Amniotic epithelial cell (primary cell): ENCODE measurements around the gene FRY.
"Not testable (repeated sequence)": the region's sequence is repeated elsewhere in the genome, so short reads cannot be mapped to it uniquely, and the experiment has no call there.

Source experiments
- DNase-seq: peaks from one replicate; pipeline ENCODE4 v3.0.0-alpha.2; 2010; ENCODE audit warnings: low read depth

Gene FRY

GRCh38 chr13:32041429-32041828 lies 9.9 kb downstream of the FRY start:
- DNase-seq, result no peak

GRCh38 chr13:32042551-32042950 lies 11.0 kb downstream of the FRY start:
- DNase-seq, result no peak

GRCh38 chr13:32044446-32044845 lies 12.9 kb downstream of the FRY start:
- no peak for DNase-seq

GRCh38 chr13:32045537-32045936 lies 14.0 kb downstream of the FRY start:
- no peak for DNase-seq

- peak; percentile 81 for DNase-seq
Observed at GRCh38 chr13:32045982-32046785, 14.6 kb downstream of the FRY start.

- DNase-seq, result no peak
Observed at GRCh38 chr13:32047088-32047487, 15.5 kb downstream of the FRY start.

GRCh38 chr13:32047793-32048192 lies 16.2 kb downstream of the FRY start:
- DNase-seq, result no peak

- no peak for DNase-seq
Observed at GRCh38 chr13:32048816-32049215, 17.2 kb downstream of the FRY start.

- DNase-seq, result no peak
Observed at GRCh38 chr13:32051156-32051555, 19.6 kb downstream of the FRY start.

GRCh38 chr13:32056316-32056715 lies 24.7 kb downstream of the FRY start:
- DNase-seq, result no peak

- not testable (repeated sequence) for DNase-seq
Observed at GRCh38 chr13:32057325-32057724, 25.8 kb downstream of the FRY start.

GRCh38 chr13:32059511-32059984 lies 28.0 kb downstream of the FRY start:
- DNase-seq, result no peak

- no peak for DNase-seq
Observed at GRCh38 chr13:32060401-32060878, 28.9 kb downstream of the FRY start.

GRCh38 chr13:32063619-32064233 lies 32.2 kb downstream of the FRY start:
- no peak for DNase-seq

GRCh38 chr13:32067149-32067961 lies 35.8 kb downstream of the FRY start:
- no peak for DNase-seq

- no peak for DNase-seq
Observed at GRCh38 chr13:32068255-32068654, 36.7 kb downstream of the FRY start.

GRCh38 chr13:32073180-32073864 lies 41.7 kb downstream of the FRY start:
- no peak for DNase-seq

GRCh38 chr13:32075170-32075851 lies 43.7 kb downstream of the FRY start:
- DNase-seq, result no peak

GRCh38 chr13:32079587-32079986 lies 48.0 kb downstream of the FRY start:
- DNase-seq, result no peak

- DNase-seq, result no peak
Observed at GRCh38 chr13:32080328-32080744, 48.8 kb downstream of the FRY start.

- no peak for DNase-seq
Observed at GRCh38 chr13:32081591-32081990, 50.0 kb downstream of the FRY start.
